ENCODE data around the gene ACSS3.

Gene ACSS3

GRCh38 chr12:81303935-81304334, 226.1 kb downstream of the ACSS3 start:
- DNase-seq, result no peak
